Head of caudate nucleus (tissue), 42 donors: ENCODE measurements around the gene FCER2.

ENCODE experiments used
- DNase-seq, 42 donors: peaks; one replicate each; pipeline versions ENCODE4 v3.0.0 to v3.0.0-alpha.2; 2020 to 2021; ENCODE audit warnings: mixed read lengths in 7 of 42
- intact Hi-C: fragments of 100-400 bp; cut with DNase I; formaldehyde crosslinking; loops from one replicate; pipeline ENCODE4 v1.15.0; 2022

FCER2 gene

DNA sequence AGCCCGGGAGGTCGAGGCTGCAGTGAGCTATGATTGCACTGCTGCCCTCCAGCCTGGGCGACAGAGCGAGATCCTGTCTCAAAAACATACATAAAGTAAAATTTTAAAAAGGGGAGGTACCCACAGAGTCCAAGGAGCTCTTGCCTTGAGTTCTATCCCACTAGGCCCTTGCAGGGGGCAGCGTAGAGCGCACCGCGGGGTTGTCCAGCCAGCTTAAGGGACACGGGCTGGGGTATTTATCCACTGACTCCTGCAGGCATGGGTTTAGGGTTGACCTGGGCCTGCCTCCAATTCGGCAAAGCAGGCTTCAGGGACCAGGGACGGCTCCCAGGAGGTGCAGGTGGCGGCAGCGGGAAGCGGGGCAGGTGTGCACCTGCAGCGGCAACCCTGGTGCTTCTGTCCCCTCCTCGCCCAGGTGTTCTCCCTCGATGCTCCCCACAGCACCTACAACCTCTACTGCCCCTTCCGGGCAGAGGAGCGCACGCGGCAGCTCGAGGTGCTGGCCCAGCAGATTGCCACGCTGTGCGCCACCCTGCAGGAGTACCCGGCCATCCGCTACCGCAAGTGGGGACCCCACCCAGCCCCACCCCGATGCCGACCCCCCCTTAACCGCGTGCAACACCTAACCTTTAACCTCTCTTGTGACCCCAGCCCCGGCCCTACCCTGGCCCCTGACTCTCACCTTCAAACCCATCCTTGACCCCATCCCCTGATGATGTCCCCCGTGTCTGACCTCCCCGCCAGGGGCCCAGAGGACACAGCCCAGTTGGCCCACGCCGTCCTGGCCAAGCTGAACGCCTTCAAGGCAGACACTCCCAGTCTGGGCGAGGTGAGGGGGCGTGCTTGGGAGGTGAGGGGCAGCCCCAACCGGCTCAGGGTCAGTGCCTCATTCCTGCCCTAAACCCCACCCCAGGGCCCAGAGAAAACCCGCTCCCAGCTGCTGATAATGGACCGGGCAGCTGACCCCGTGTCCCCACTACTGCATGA lies 60.3 kb downstream of the FCER2 start:
- intact Hi-C loops = no loop called here
- no peak for DNase-seq

DNA sequence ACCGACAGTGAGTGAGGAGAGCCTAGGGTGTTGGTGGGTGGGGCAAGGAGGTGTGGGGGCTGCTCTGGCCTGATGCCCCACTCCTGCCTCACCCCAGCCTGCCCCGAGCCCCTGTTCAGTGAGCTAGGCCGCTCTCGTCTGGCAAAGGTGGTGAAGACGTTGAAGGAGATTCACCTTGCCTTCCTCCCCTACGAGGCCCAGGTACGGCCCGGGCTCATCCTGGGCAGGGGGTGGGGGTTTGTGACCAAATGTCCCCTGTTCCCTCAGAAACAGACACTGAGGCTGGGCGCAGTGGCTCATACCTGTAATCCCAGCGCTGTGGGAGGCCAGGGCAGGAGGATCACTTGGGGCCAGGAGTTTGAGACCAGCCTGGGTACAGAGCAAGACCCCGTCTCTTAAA lies 61.1 kb downstream of the FCER2 start:
- intact Hi-C loops = no loop called here
- DNase-seq = no peak

DNA sequence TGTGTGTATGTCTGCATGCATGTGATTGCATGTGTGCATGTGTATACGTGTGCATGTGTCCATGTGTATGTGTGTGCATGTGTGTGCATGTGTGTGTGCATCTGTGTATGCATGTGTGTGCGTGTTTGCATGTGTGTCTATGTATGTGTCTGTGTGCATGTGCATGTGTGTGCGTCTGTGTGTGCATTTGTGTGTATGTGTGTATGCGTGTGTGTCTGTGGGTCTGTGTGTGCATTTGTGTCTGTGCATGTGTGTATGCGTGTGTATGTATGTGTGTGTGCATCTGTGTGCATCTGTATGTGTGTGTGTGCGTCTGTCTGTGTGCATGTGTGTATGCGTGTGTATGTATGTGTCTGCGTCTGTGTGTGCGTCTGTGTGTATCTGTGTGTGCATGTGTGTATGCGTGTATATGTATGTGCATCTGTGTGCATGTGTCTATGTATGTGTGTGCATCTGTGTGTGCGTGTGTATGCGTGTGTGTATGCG lies 62.0 kb downstream of the FCER2 start:
- intact Hi-C loops = no loop called here
- DNase-seq = no peak

DNA sequence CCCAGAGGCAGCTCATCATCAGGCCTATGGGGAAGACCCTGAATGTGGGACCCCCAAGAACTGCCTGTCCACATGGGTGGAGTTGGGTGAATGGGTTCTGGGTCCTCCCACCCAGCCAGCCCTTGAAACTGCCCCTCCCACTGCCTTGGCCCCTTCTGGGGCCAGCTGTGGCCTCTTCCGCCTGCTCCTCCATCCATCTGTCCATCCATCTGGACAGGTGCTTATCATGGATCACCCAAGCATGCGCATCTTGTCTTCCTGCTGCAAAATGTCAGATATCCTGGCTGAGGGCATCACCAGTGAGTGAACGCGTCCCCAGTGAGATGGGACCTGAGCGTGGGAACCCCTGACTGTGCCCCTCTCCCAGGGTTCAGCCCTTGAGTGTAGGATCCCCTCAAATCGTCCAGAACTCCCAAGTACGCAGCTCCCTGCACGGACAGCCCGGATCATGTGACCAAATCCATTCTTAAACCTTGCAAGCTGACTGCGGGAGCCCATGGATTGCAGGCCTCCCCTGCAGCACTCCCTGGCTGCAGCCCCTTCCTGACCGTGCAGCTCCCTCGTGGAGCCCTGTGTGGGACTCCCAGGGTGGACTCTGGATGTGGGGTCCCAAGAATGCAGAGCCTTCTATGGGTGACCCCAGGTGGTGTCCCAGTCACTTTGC lies 63.0 kb downstream of the FCER2 start:
- intact Hi-C loops = no loop called here
- no peak for DNase-seq
